SU-DHL-6 (cell line): ENCODE data around the gene DMGDH.

ENCODE experiments used
- H2AFZ ChIP-seq: fragments of 200-600 bp; sonication (generic); 2 replicates; pipeline ENCODE4 v1.6.1; 2014; ENCODE audit warnings: low read depth, mild to moderate bottlenecking, moderate library complexity, mixed read lengths, antibody characterized with exemption, low read length; ENCODE audit not compliant: severe bottlenecking
- H3F3A ChIP-seq: fragments of 200-600 bp; shearing (Covaris generic); 2 replicates; pipeline ENCODE4 v1.6.0; 2016; ENCODE audit warnings: antibody characterized with exemption, mild to moderate bottlenecking; ENCODE audit not compliant: insufficient read depth
- H3K27ac ChIP-seq: fragments of 200-600 bp; sonication (generic); 2 replicates; pipeline ENCODE4 v1.5.1; 2016; ENCODE audit warnings: low read depth, mild to moderate bottlenecking, low read length, moderate library complexity, mixed read lengths
- H3K27me3 ChIP-seq: fragments of 200-600 bp; sonication (generic), shearing (Covaris generic); 2 replicates; pipeline ENCODE4 v1.6.0; 2014; ENCODE audit warnings: mild to moderate bottlenecking, low read length
- H3K36me3 ChIP-seq: fragments of 200-600 bp; sonication (generic); 2 replicates; pipeline ENCODE4 v1.6.1; 2014; ENCODE audit warnings: mild to moderate bottlenecking, low read length, mixed read lengths
- H3K4me2 ChIP-seq: fragments of 300-600, 200-600 bp; shearing (Covaris generic), sonication (generic); 2 replicates; pipeline ENCODE4 v1.6.0; 2014; ENCODE audit warnings: low read length, low read depth, mild to moderate bottlenecking; ENCODE audit not compliant: poor library complexity, severe bottlenecking
- H3K4me3 ChIP-seq: fragments of 200-600 bp; sonication (generic); 2 replicates; pipeline ENCODE4 v1.5.1; 2014; ENCODE audit warnings: antibody characterized with exemption, low read length, mild to moderate bottlenecking, mixed read lengths; ENCODE audit not compliant: insufficient read depth, poor library complexity, severe bottlenecking
- H3K79me2 ChIP-seq: fragments of 200-600 bp; sonication (generic); 2 replicates; pipeline ENCODE4 v1.6.1; 2014; ENCODE audit warnings: mild to moderate bottlenecking, low read length, moderate library complexity; ENCODE audit not compliant: insufficient read depth
- H3K9ac ChIP-seq: fragments of 200-600 bp; sonication (generic); 2 replicates; pipeline ENCODE4 v1.7.0; 2014; ENCODE audit warnings: mild to moderate bottlenecking, low read length
- H3K9me2 ChIP-seq: fragments of 200-600 bp; sonication (generic); replicated peaks from 2 replicates; pipeline ENCODE4 v1.6.1; 2014; ENCODE audit warnings: low read length; ENCODE audit not compliant: insufficient read depth
- H3K9me3 ChIP-seq: fragments of 200-600 bp; sonication (generic); 2 replicates; pipeline ENCODE4 v1.6.1; 2014; ENCODE audit warnings: low read length, mixed read lengths; ENCODE audit not compliant: insufficient read depth
- H4K20me1 ChIP-seq: fragments of 200-600 bp; sonication (generic); 2 replicates; pipeline ENCODE4 v1.6.1; 2014; ENCODE audit warnings: low read depth, mild to moderate bottlenecking, antibody characterized with exemption, low read length, moderate library complexity, mixed read lengths
- EZH2phosphoT487 ChIP-seq: fragments of 200-600 bp; sonication (generic), shearing (Covaris generic); conservative IDR thresholded peaks from 2 replicates; pipeline ENCODE4 v1.6.1; 2018; ENCODE audit warnings: mild to moderate bottlenecking, antibody characterized with exemption, low read length, moderate library complexity, mixed read lengths
- TF ChIP-seq, protein P1 (sequence below): fragments of 200-600 bp; sonication (generic); IDR thresholded peaks from one replicate; pipeline ENCODE4 v1.5.1; 2017; ENCODE audit warnings: antibody characterized with exemption, mild to moderate bottlenecking, low read length, moderate library complexity; ENCODE audit not compliant: insufficient read depth, poor library complexity, severe bottlenecking

Gene DMGDH

GRCh38 chr5:78971998-78972397 lies 97.5 kb downstream of the DMGDH start:
- TF ChIP-seq, protein P1, sequence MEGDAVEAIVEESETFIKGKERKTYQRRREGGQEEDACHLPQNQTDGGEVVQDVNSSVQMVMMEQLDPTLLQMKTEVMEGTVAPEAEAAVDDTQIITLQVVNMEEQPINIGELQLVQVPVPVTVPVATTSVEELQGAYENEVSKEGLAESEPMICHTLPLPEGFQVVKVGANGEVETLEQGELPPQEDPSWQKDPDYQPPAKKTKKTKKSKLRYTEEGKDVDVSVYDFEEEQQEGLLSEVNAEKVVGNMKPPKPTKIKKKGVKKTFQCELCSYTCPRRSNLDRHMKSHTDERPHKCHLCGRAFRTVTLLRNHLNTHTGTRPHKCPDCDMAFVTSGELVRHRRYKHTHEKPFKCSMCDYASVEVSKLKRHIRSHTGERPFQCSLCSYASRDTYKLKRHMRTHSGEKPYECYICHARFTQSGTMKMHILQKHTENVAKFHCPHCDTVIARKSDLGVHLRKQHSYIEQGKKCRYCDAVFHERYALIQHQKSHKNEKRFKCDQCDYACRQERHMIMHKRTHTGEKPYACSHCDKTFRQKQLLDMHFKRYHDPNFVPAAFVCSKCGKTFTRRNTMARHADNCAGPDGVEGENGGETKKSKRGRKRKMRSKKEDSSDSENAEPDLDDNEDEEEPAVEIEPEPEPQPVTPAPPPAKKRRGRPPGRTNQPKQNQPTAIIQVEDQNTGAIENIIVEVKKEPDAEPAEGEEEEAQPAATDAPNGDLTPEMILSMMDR: no peak
- no peak for TF ChIP-seq EZH2phosphoT487
- no peaks in the 10 kb centered on the region for H3K27me3 ChIP-seq
- H4K20me1 ChIP-seq: no peaks in the 10 kb centered on the region
- no peaks in the 10 kb centered on the region for H3K36me3 ChIP-seq
- no peaks in the 10 kb centered on the region for H3K9me3 ChIP-seq
- H3K27ac ChIP-seq: no peak overlapping the region
- no peaks in the 10 kb centered on the region for H3K9me2 ChIP-seq
- no peaks in the 10 kb centered on the region for H3K79me2 ChIP-seq
- no peak overlapping the region for H3K4me2 ChIP-seq
- H3K9ac ChIP-seq: no peak overlapping the region
- H3K4me3 ChIP-seq: no peak overlapping the region
- H2AFZ ChIP-seq: no peak overlapping the region
- H3F3A ChIP-seq: no peaks in the 10 kb centered on the region

DNA sequence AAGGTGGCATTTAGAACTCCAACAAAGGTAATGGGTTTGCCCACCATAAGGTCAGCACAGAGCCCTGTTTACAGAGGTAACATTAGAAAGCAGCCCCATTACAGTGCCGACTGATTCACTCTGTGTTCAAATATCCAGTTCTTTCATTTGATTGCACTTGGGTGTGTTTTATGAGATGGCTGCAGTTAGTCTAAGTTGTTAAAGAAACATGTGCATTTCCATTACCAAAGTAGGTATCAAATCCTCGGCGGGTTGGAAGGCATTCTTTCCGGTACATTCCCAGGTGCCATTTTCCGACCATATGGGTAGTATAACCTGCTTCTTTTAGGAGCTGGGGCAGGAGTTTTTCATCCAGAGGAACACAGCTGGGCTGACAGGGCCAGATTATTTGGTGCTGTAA lies 100.7 kb downstream of the DMGDH start:
- H3K4me3 ChIP-seq: no peak overlapping the region
- no peaks in the 10 kb centered on the region for H3K27me3 ChIP-seq
- no peak overlapping the region for H3K4me2 ChIP-seq
- TF ChIP-seq EZH2phosphoT487: no peak
- TF ChIP-seq, protein P1: no peak
- H3K27ac ChIP-seq: no peak overlapping the region
- no peaks in the 10 kb centered on the region for H3K36me3 ChIP-seq
- no peaks in the 10 kb centered on the region for H3F3A ChIP-seq
- no peaks in the 10 kb centered on the region for H3K9me2 ChIP-seq
- H3K79me2 ChIP-seq: no peaks in the 10 kb centered on the region
- H3K9ac ChIP-seq: no peak overlapping the region
- H2AFZ ChIP-seq: no peak overlapping the region
- H3K9me3 ChIP-seq: no peaks in the 10 kb centered on the region
- no peaks in the 10 kb centered on the region for H4K20me1 ChIP-seq

DNA sequence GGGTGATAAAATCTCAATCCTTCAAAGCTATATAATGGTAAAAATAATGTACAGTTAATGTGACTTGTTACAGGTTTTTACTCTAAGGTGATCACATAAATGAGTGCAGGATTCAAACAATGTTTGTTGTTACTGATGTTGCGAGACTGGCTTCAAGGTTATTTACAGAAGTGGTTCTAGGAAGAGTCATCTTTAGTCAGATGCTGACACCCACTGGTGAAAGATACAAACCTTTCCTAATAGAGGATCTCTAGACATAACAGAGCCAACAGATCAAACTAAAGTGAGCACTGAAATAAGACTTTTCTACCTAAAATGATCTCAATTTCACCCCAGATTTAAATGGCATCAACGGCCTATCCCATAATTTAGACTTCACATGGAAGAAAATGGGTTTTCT lies 104.6 kb downstream of the DMGDH start:
- H3F3A ChIP-seq: no peaks in the 10 kb centered on the region
- no peak overlapping the region for H3K4me2 ChIP-seq
- H3K9ac ChIP-seq: no peak overlapping the region

More for the DNA sequence above, 104.6 kb downstream of the DMGDH start:
- Histone ChIP-seq H3K36me3 (no peaks in the 10 kb centered on the region), H2AFZ (no peak overlapping the region), H3K79me2 (no peaks in the 10 kb centered on the region), H4K20me1 (no peaks in the 10 kb centered on the region), H3K4me3 (no peak overlapping the region), H3K9me2 (no peaks in the 10 kb centered on the region), H3K27me3 (no peaks in the 10 kb centered on the region), H3K27ac (no peak overlapping the region), H3K9me3 (no peaks in the 10 kb centered on the region)
- no peak for TF ChIP-seq EZH2phosphoT487
- TF ChIP-seq, protein P1: peak; percentile 26
